ENCODE data around the gene PCBP3. TPM values are rescaled to one million over a fixed set of nuclear protein-coding genes. Genes with fewer than 3 reads are reported as not detected.
A peak's percentile ranks its signal among the peaks of the same experiment; 100 is the strongest.
"Not testable (repeated sequence)": the region's sequence is repeated elsewhere in the genome, so short reads cannot be mapped to it uniquely, and the experiment has no call there.

PCBP3 gene
- total RNA-seq, 6 experiments from 2014 or later: not detected

GRCh38 chr21:45877821-45878469, 234.4 kb downstream of the PCBP3 start:
- Mint-ChIP-seq H3K27me3 (ENCODE audit: insufficient read depth) (peaks cover 2% of the 10 kb centered on the region), H3K27ac (no peak overlapping the region), H3K4me1 (ENCODE audit: low read depth) (peaks cover 51% of the 10 kb centered on the region), H3K9me3 (no peaks in the 10 kb centered on the region), H3K4me3 (no peak overlapping the region), H3K36me3 (ENCODE audit: low read depth) (peaks cover 13% of the 10 kb centered on the region)
- no peak for DNase-seq
- no peak for TF ChIP-seq CTCF (IDR thresholded peaks at IDR 0.05)

- peak; percentile 62 for DNase-seq
- peak; percentile 90 for TF ChIP-seq CTCF (IDR thresholded peaks at IDR 0.05)
- H3K9me3 Mint-ChIP-seq: no peaks in the 10 kb centered on the region
- no peak overlapping the region; the same call in 1 of the 2 replicates for H3K27ac Mint-ChIP-seq
- H3K36me3 Mint-ChIP-seq (ENCODE audit: low read depth): no peaks in the 10 kb centered on the region
- no peak overlapping the region for H3K4me3 Mint-ChIP-seq
- H3K27me3 Mint-ChIP-seq (ENCODE audit: insufficient read depth): peaks cover 4% of the 10 kb centered on the region
- peaks cover 33% of the 10 kb centered on the region for H3K4me1 Mint-ChIP-seq (ENCODE audit: low read depth)
Measured at GRCh38 chr21:45880097-45881068, 236.9 kb downstream of the PCBP3 start.

GRCh38 chr21:45882645-45883044, 239.1 kb downstream of the PCBP3 start:
- no peak for TF ChIP-seq CTCF (IDR thresholded peaks at IDR 0.05)
- Mint-ChIP-seq H3K27me3 (ENCODE audit: insufficient read depth) (peaks cover 5% of the 10 kb centered on the region), H3K36me3 (ENCODE audit: low read depth) (no peaks in the 10 kb centered on the region), H3K4me3 (no peak overlapping the region), H3K9me3 (no peaks in the 10 kb centered on the region), H3K27ac (no peak overlapping the region), H3K4me1 (ENCODE audit: low read depth) (peaks cover 26% of the 10 kb centered on the region)
- no peak for DNase-seq

GRCh38 chr21:45883090-45883489, 239.6 kb downstream of the PCBP3 start:
- Mint-ChIP-seq H3K4me3 (no peak overlapping the region), H3K9me3 (no peaks in the 10 kb centered on the region), H3K4me1 (ENCODE audit: low read depth) (peaks cover 26% of the 10 kb centered on the region), H3K36me3 (ENCODE audit: low read depth) (no peaks in the 10 kb centered on the region), H3K27ac (no peak overlapping the region), H3K27me3 (ENCODE audit: insufficient read depth) (peaks cover 5% of the 10 kb centered on the region)
- TF ChIP-seq CTCF (IDR thresholded peaks at IDR 0.05): no peak
- no peak for DNase-seq

GRCh38 chr21:45885597-45885929, 242.0 kb downstream of the PCBP3 start:
- Mint-ChIP-seq H3K9me3 (no peaks in the 10 kb centered on the region), H3K4me3 (no peak overlapping the region), H3K27ac (no peak overlapping the region), H3K27me3 (ENCODE audit: insufficient read depth) (peaks cover 22% of the 10 kb centered on the region), H3K4me1 (ENCODE audit: low read depth) (peaks cover 15% of the 10 kb centered on the region), H3K36me3 (ENCODE audit: low read depth) (no peaks in the 10 kb centered on the region)
- DNase-seq: no peak
- TF ChIP-seq CTCF (IDR thresholded peaks at IDR 0.05): no peak

GRCh38 chr21:45885930-45886601, 242.5 kb downstream of the PCBP3 start:
- Mint-ChIP-seq H3K4me1 (ENCODE audit: low read depth) (peaks cover 12% of the 10 kb centered on the region), H3K27me3 (ENCODE audit: insufficient read depth) (peaks cover 26% of the 10 kb centered on the region)
- DNase-seq; H3K9me3 Mint-ChIP-seq; H3K4me3 Mint-ChIP-seq; H3K27ac Mint-ChIP-seq; H3K36me3 Mint-ChIP-seq (ENCODE audit: low read depth): not testable (repeated sequence)

Measured in HFFc6 (cell line).